GM04503 (cell line): ENCODE data around the gene TRAM2.
A peak's percentile ranks its signal among the peaks of the same experiment; 100 is the strongest.

Source experiments
- DNase-seq: peaks from one replicate; pipeline ENCODE4 v3.0.0-alpha.2; 2012; ENCODE audit warnings: low read depth

The TRAM2 gene

GRCh38 chr6:52577022-52577777 is at the start of gene TRAM2:
Gene TRAM2, minus strand, starts transcription at chr6:52577060. Its CDS starts 145 bp downstream, at chr6:52576915.
- DNase-seq: no peak

GRCh38 chr6:52622810-52623209 is 46.0 kb upstream of the TRAM2 start:
- DNase-seq: no peak

- DNase-seq: no peak
Observed at GRCh38 chr6:52621631-52622030, 44.8 kb upstream of the TRAM2 start.

GRCh38 chr6:52620906-52621190 is 44.0 kb upstream of the TRAM2 start:
- no peak for DNase-seq

GRCh38 chr6:52620055-52620905 is 43.4 kb upstream of the TRAM2 start:
- no peak for DNase-seq

GRCh38 chr6:52617087-52617486 is 40.2 kb upstream of the TRAM2 start:
- no peak for DNase-seq

GRCh38 chr6:52616059-52616690 is 39.3 kb upstream of the TRAM2 start:
- DNase-seq: no peak

GRCh38 chr6:52612336-52613054 is 35.6 kb upstream of the TRAM2 start:
- peak; percentile 33 for DNase-seq

GRCh38 chr6:52611833-52612232 is 35.0 kb upstream of the TRAM2 start:
- DNase-seq: no peak

- DNase-seq: peak; percentile 28
Observed at GRCh38 chr6:52610745-52611355, 34.0 kb upstream of the TRAM2 start.

GRCh38 chr6:52610011-52610410 is 33.2 kb upstream of the TRAM2 start:
- no peak for DNase-seq

- DNase-seq: no peak
Observed at GRCh38 chr6:52605610-52606185, 28.8 kb upstream of the TRAM2 start.

GRCh38 chr6:52603000-52603795 is 26.3 kb upstream of the TRAM2 start:
- DNase-seq: peak; percentile 16

- DNase-seq: no peak
Observed at GRCh38 chr6:52598824-52599190, 21.9 kb upstream of the TRAM2 start.

GRCh38 chr6:52598123-52598823 is 21.4 kb upstream of the TRAM2 start:
- DNase-seq: no peak

GRCh38 chr6:52597738-52598122 is 20.9 kb upstream of the TRAM2 start:
- DNase-seq: no peak

- no peak for DNase-seq
Observed at GRCh38 chr6:52596371-52597028, 19.6 kb upstream of the TRAM2 start.

- no peak for DNase-seq
Observed at GRCh38 chr6:52595796-52596130, 18.9 kb upstream of the TRAM2 start.

GRCh38 chr6:52595000-52595795 is 18.3 kb upstream of the TRAM2 start:
- DNase-seq: peak; percentile 78
